Astrocyte (in vitro differentiated cells and primary cell): ENCODE data around the gene RPUSD4.

Experiments
- EZH2 ChIP-seq: IDR thresholded peaks from 2 replicates; pipeline ENCODE4 v1.6.1; 2012; ENCODE audit warnings: mild to moderate bottlenecking, low read length, inconsistent platforms; ENCODE audit not compliant: insufficient read depth
- TF ChIP-seq, protein P1 (sequence below): IDR thresholded peaks from 2 replicates; pipeline ENCODE4 v1.5.1; 2011; ENCODE audit warnings: low read depth, mild to moderate bottlenecking, inconsistent platforms, low read length, moderate library complexity; ENCODE audit not compliant: insufficient read depth

GRCh38 chr11:126182787-126183445 lies 28.5 kb downstream of the RPUSD4 start:
- TF ChIP-seq, protein P1, sequence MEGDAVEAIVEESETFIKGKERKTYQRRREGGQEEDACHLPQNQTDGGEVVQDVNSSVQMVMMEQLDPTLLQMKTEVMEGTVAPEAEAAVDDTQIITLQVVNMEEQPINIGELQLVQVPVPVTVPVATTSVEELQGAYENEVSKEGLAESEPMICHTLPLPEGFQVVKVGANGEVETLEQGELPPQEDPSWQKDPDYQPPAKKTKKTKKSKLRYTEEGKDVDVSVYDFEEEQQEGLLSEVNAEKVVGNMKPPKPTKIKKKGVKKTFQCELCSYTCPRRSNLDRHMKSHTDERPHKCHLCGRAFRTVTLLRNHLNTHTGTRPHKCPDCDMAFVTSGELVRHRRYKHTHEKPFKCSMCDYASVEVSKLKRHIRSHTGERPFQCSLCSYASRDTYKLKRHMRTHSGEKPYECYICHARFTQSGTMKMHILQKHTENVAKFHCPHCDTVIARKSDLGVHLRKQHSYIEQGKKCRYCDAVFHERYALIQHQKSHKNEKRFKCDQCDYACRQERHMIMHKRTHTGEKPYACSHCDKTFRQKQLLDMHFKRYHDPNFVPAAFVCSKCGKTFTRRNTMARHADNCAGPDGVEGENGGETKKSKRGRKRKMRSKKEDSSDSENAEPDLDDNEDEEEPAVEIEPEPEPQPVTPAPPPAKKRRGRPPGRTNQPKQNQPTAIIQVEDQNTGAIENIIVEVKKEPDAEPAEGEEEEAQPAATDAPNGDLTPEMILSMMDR = no peak
- TF ChIP-seq EZH2 = no peak
